Chondrocyte (in vitro differentiated cells): ENCODE results near the gene TMC4. TPM values are rescaled to one million over a fixed set of nuclear protein-coding genes. Genes with fewer than 3 reads are reported as not detected.

Experiments used
- DNase-seq: peaks from one replicate; pipeline ENCODE4 v3.0.0; 2021; ENCODE audit warnings: mixed read lengths, low spot score
- H3K27ac Mint-ChIP-seq: one replicate; pipeline ENCODE4 v1.8.0; 2021; ENCODE audit warnings: mild to moderate bottlenecking, moderate library complexity, mixed read lengths; ENCODE audit not compliant: unreplicated experiment
- H3K27me3 Mint-ChIP-seq: 2 replicates; pipeline ENCODE4 v1.8.0; 2021; ENCODE audit warnings: low read depth, mixed read lengths
- H3K36me3 Mint-ChIP-seq: 2 replicates; pipeline ENCODE4 v1.8.0; 2021; ENCODE audit warnings: low read depth, mixed read lengths
- H3K4me1 Mint-ChIP-seq: 2 replicates; pipeline ENCODE4 v1.8.0; 2021; ENCODE audit warnings: low read depth, mild to moderate bottlenecking, mixed read lengths
- H3K4me3 Mint-ChIP-seq: one replicate; pipeline ENCODE4 v1.8.0; 2021; ENCODE audit warnings: mild to moderate bottlenecking, moderate library complexity, mixed read lengths; ENCODE audit not compliant: unreplicated experiment
- H3K9me3 Mint-ChIP-seq: 2 replicates; pipeline ENCODE4 v1.8.0; 2021; ENCODE audit warnings: low read depth, mixed read lengths
- total RNA-seq: library from RNA; stranded (reverse); gene quantifications from 3 replicates; pipeline ENCODE4 v1.2.1, GENCODE V29; 2021
- TF ChIP-seq, protein P1 (sequence below): fragments of 200-600 bp; sonication (generic); IDR thresholded peaks from 2 replicates; pipeline ENCODE4 v1.5.0; 2021; ENCODE audit warnings: antibody characterized with exemption, mild to moderate bottlenecking, moderate library complexity

The TMC4 gene
- total RNA-seq, 1 donor from 2014 or later = 3.7 TPM

DNA sequence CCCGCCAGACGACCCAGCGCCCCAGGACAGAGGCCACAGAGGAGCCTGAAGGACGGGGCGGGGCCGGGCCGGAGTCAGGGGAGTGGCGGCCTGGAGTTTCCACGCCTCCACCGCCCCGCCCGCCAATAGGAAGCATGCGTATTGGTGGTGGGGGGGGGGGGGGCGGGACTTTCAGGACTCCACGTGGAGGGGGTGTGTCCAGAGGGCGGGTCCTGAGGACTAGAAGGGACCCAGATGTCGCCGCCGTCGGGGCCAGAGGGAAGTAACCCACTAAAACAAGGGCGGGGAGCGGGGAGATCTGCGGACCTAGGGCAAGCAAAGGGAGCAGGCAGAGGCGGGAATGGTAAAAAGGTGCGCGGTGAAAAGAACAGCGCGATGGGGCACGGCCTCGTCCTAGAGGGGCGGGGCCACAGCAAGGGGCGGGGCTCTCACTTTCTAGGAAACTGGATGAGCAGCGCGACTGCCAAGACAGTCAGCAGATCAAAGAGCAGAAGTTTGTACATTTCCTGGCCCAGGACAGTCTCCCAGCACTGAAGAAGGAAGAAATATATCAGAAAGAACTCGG, 10.6 kb downstream of the TMC4 start:
- DNase-seq = no peak
- peaks cover 3% of the 10 kb centered on the region for H3K36me3 Mint-ChIP-seq
- no peaks in the 10 kb centered on the region for H3K27me3 Mint-ChIP-seq
- no peaks in the 10 kb centered on the region for H3K9me3 Mint-ChIP-seq
- peak overlapping the region; percentile 69 for H3K27ac Mint-ChIP-seq
- H3K4me1 Mint-ChIP-seq = peaks cover 41% of the 10 kb centered on the region
- H3K4me3 Mint-ChIP-seq = peak overlapping the region; percentile 82
- TF ChIP-seq, protein P1, sequence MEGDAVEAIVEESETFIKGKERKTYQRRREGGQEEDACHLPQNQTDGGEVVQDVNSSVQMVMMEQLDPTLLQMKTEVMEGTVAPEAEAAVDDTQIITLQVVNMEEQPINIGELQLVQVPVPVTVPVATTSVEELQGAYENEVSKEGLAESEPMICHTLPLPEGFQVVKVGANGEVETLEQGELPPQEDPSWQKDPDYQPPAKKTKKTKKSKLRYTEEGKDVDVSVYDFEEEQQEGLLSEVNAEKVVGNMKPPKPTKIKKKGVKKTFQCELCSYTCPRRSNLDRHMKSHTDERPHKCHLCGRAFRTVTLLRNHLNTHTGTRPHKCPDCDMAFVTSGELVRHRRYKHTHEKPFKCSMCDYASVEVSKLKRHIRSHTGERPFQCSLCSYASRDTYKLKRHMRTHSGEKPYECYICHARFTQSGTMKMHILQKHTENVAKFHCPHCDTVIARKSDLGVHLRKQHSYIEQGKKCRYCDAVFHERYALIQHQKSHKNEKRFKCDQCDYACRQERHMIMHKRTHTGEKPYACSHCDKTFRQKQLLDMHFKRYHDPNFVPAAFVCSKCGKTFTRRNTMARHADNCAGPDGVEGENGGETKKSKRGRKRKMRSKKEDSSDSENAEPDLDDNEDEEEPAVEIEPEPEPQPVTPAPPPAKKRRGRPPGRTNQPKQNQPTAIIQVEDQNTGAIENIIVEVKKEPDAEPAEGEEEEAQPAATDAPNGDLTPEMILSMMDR = no peak

DNA sequence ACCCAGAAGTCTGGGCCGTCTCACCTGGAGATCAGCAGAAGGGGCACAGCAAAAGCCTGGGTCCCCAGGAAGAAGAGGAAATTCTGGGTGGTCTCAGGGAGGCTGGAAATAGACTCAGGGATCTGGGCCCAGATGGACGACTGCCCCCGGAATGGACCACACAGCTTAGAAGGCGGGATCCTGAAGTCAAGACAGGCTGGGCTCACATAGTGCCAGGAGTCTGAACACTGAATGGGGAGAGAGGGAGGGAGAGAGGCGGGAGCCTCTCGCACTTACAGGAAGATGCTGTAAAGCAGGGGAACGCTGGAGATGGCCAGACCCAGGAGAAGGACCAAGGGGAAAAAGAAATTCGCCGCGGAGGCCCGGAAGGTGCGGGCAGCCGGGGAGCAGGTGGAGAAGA, 12.1 kb downstream of the TMC4 start:
- Mint-ChIP-seq H3K9me3 (no peaks in the 10 kb centered on the region), H3K4me1 (peaks cover 44% of the 10 kb centered on the region), H3K27ac (peak overlapping the region; percentile 97), H3K36me3 (peaks cover 9% of the 10 kb centered on the region), H3K27me3 (no peaks in the 10 kb centered on the region), H3K4me3 (peak overlapping the region; percentile 94)
- TF ChIP-seq, protein P1 = no peak
- no peak for DNase-seq

DNA sequence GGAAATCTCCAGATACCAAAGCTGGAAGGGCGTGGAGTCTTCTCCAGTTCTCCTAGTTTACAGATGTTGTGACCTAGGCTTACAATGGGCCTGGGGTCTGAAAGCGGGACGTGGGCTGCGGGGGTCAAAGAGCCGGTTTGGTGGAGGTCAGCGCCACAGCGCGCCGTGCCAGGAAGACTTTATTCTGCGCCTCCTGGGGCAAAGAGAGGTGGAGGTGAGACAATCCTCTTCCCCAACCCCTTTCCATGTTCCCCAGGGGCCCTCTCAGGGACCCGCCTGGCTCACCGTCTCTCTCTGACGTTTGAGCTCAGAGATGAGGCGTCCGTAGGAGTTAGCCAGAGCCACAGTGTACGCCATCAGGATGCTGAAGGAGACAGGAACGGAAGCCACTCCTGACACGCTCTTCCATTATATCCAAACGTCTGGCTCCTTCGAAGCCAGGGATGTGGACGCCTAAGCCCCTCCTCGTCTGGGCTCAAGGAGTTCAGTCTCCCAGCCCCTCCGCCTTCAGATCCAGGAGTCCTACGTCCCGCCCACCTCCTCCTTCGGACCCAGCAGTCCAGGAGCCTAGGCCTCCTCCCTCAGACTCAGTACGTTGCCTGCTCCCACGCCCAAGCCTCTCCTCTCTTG, 12.7 kb downstream of the TMC4 start:
- Mint-ChIP-seq H3K27ac (peak overlapping the region; percentile 97), H3K4me1 (peaks cover 44% of the 10 kb centered on the region), H3K27me3 (no peaks in the 10 kb centered on the region), H3K36me3 (peaks cover 9% of the 10 kb centered on the region), H3K4me3 (peak overlapping the region; percentile 94), H3K9me3 (no peaks in the 10 kb centered on the region)
- TF ChIP-seq, protein P1 = no peak
- no peak for DNase-seq

DNA sequence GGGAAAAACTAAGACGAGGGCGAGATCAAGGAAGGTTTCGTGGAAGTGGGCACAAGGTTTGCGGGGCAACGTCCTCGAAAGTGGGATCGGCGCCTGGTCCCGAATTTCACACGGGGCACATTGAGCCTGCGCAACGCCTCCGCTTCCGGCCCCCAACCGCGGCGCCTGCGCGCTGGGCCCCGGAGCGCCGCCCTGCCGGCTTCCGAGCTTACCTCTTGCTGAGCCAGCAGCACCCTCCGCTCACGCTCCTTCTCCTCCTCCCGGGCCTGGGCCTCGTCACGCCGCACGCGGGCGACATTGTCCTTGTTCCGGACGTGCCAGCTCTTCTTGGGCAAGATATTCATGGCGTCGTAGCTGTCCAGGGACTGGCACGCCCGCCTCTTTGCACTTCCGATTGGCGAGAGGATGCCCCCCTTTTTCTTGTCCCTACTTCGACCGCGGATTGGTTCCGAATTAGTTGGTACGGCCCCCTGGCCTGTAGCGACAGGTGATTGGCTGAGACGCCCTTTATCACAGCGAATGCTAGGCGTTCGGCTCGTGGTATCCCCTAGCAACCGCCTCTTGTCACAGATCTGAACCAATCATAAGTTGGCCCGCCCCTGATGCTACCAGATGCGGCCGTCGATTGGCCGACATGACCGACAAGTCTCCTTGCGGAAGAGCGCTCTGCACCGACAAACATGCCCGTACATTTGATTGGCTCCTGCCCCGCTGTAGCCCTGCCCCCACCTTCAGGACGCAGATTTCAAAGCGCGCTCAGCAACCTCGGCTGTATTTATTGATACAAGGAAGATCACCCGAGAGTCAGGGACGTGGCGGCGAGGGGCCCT, 13.4 kb downstream of the TMC4 start, which contains the start of gene LENG1:
LENG1 (minus strand) TSS at position 370 of the 830 bp plus-strand sequence; CDS start at position 344, 26 bp downstream.
- no peaks in the 10 kb centered on the region for H3K27me3 Mint-ChIP-seq
- TF ChIP-seq, protein P1 = peak; percentile 76
- DNase-seq = peak; percentile 100
- peaks cover 11% of the 10 kb centered on the region for H3K36me3 Mint-ChIP-seq
- peak within 1 kb of the TSS; percentile 94 for H3K4me3 Mint-ChIP-seq
- H3K9me3 Mint-ChIP-seq = no peaks in the 10 kb centered on the region
- H3K4me1 Mint-ChIP-seq = peaks cover 45% of the 10 kb centered on the region
- H3K27ac Mint-ChIP-seq = peak within 1 kb of the TSS; percentile 100

DNA sequence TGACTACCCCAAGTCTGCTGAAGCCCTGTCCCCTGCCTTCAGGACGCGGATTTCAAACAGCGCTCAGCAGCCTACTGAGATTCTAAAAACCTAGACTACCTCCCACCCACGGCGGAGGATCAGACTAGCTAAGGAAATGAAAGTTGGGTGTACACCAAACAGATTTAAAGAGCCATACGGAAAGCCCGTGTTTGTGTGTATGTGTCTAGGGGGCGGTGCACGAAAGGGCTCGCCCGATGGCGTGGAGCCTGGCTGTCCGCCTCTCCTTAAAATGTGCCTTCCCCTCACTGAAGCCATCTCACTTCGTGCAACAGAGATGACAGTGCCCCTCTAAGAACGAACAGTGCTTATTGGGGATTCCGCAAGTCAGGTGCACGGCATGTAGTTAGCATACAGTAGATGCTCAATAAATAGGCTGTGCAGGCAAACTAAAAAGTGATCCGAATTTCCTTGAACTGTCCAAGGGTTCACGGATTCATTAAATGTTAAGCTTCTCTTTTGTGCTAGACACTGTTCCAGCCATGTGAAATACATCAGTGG, 14.1 kb downstream of the TMC4 start:
- Mint-ChIP-seq H3K4me1 (peaks cover 41% of the 10 kb centered on the region), H3K27me3 (no peaks in the 10 kb centered on the region), H3K9me3 (no peaks in the 10 kb centered on the region), H3K36me3 (peaks cover 14% of the 10 kb centered on the region), H3K4me3 (peak overlapping the region; percentile 94), H3K27ac (peak overlapping the region; percentile 100)
- no peak for DNase-seq
- TF ChIP-seq, protein P1 = no peak
